IMR-90 (cell line): Measurements from ENCODE around the gene UNC5B. TPM values are rescaled to one million over a fixed set of nuclear protein-coding genes. Genes with fewer than 3 reads are reported as not detected.

Source experiments
- ATAC-seq: fragments of 200-7000 bp; cut with Tn5 transposase; 2 replicates; pipeline ENCODE4 v1.9.1; 2020; ENCODE audit warnings: low read depth, mild to moderate bottlenecking, moderate library complexity
- BruUV-seq: library from RNA; stranded (reverse); fragments of 400-500 nt; replicated peaks from 2 replicates; lab custom pipeline; 2021; lab: Mats Ljungman, UMichigan
- CTCF ChIA-PET: fragments of 300-600 bp; formaldehyde crosslinking; extraction: SDS; loops from one replicate; lab custom pipeline; 2021; ENCODE audit warnings: antibody characterized with exemption; lab: Yijun Ruan, JAX
- POLR2A ChIA-PET: fragments of 300-600 bp; sonication (Branson Sonifier 250); formaldehyde crosslinking; loops from one replicate; lab custom pipeline; 2022; ENCODE audit warnings: antibody characterized with exemption; ENCODE audit not compliant: unreplicated experiment; lab: Charles Lee
- DNase-seq: peaks from one replicate; pipeline ENCODE4 v3.0.0; 2013
- H2AFZ ChIP-seq: replicated peaks from 2 replicates; pipeline ENCODE3; 2013; ENCODE audit warnings: low read length, mild to moderate bottlenecking; ENCODE audit not compliant: poor library complexity
- H2AK5ac ChIP-seq: 2 replicates; pipeline ENCODE4 v1.6.1; 2013; ENCODE audit warnings: low read depth, low read length, inconsistent platforms
- H2AK9ac ChIP-seq: replicated peaks from 2 replicates; pipeline ENCODE3; 2013; ENCODE audit warnings: mild to moderate bottlenecking, low read depth, low read length, moderate library complexity; ENCODE audit not compliant: poor library complexity
- H2BK120ac ChIP-seq: 2 replicates; pipeline ENCODE4 v1.6.1; 2013; ENCODE audit warnings: low read depth, low read length, inconsistent platforms
- H2BK15ac ChIP-seq: 3 replicates; pipeline ENCODE4 v1.6.1; 2013; ENCODE audit warnings: low read depth, low read length, inconsistent platforms
- H2BK20ac ChIP-seq: 2 replicates; pipeline ENCODE4 v1.6.1; 2013; ENCODE audit warnings: low read depth, mild to moderate bottlenecking, inconsistent platforms, low read length, moderate library complexity
- H2BK5ac ChIP-seq: 2 replicates; pipeline ENCODE4 v1.6.1; 2013; ENCODE audit warnings: mild to moderate bottlenecking, low read depth, low read length, inconsistent platforms; ENCODE audit not compliant: poor library complexity, severe bottlenecking
- H3K14ac ChIP-seq: replicated peaks from 2 replicates; pipeline ENCODE4 v1.6.1; 2013; ENCODE audit warnings: low read depth, low read length, inconsistent platforms
- H3K18ac ChIP-seq: 2 replicates; pipeline ENCODE4 v1.6.1; 2013; ENCODE audit warnings: low read depth, low read length, control low read depth
- H3K23ac ChIP-seq: 2 replicates; pipeline ENCODE4 v1.6.1; 2013; ENCODE audit warnings: low read depth, low read length, inconsistent platforms
- H3K27ac ChIP-seq: 2 replicates; pipeline ENCODE4 v1.5.1; 2013; ENCODE audit warnings: mild to moderate bottlenecking, control low read depth, low read length; ENCODE audit not compliant: insufficient read depth
- H3K27me3 ChIP-seq: 2 replicates; pipeline ENCODE4 v1.6.1; 2013; ENCODE audit warnings: low read length; ENCODE audit not compliant: control insufficient read depth, insufficient read depth
- H3K36me3 ChIP-seq: 2 replicates; pipeline ENCODE4 v1.6.1; 2013; ENCODE audit warnings: low read length, mixed read lengths; ENCODE audit not compliant: control insufficient read depth, insufficient read depth
- H3K4ac ChIP-seq: 2 replicates; pipeline ENCODE4 v1.6.1; 2013; ENCODE audit warnings: low read depth, low read length, inconsistent platforms
- H3K4me1 ChIP-seq: 2 replicates; pipeline ENCODE4 v1.6.1; 2013; ENCODE audit warnings: low read length, mixed read lengths; ENCODE audit not compliant: control insufficient read depth, insufficient read depth
- H3K4me2 ChIP-seq: 2 replicates; pipeline ENCODE4 v1.6.1; 2013; ENCODE audit warnings: low read depth, mild to moderate bottlenecking, control low read depth, low read length, moderate library complexity
- H3K4me3 ChIP-seq: 2 replicates; pipeline ENCODE4 v1.5.1; 2013; ENCODE audit warnings: low read depth, mild to moderate bottlenecking, control low read depth, low read length, moderate library complexity; ENCODE audit not compliant: insufficient read depth
- H3K56ac ChIP-seq: 2 replicates; pipeline ENCODE4 v1.6.1; 2013; ENCODE audit warnings: low read length, inconsistent platforms; ENCODE audit not compliant: insufficient read depth; ENCODE audit errors: extremely low read depth
- H3K79me1 ChIP-seq, 2 experiments: 2 replicates each; pipeline ENCODE4 v1.6.1; 2013; ENCODE audit warnings: low read length in 2 of 2, inconsistent platforms in 1 of 2, low read depth in 1 of 2
- H3K9ac ChIP-seq: 2 replicates; pipeline ENCODE4 v1.6.1; 2013; ENCODE audit warnings: low read depth, low read length, control low read depth
- H3K9me1 ChIP-seq: 2 replicates; pipeline ENCODE4 v1.6.1; 2013; ENCODE audit warnings: low read length, inconsistent platforms; ENCODE audit not compliant: insufficient read depth
- H3K9me3 ChIP-seq: 2 replicates; pipeline ENCODE4 v1.6.1; 2013; ENCODE audit warnings: low read length; ENCODE audit not compliant: control insufficient read depth, insufficient read depth
- H4K20me1 ChIP-seq: 2 replicates; pipeline ENCODE4 v1.6.1; 2013; ENCODE audit warnings: low read length, inconsistent platforms; ENCODE audit not compliant: insufficient read depth
- H4K5ac ChIP-seq: 2 replicates; pipeline ENCODE4 v1.6.1; 2013; ENCODE audit warnings: mild to moderate bottlenecking, low read depth, low read length, control low read depth
- H4K8ac ChIP-seq, 2 experiments: 2 replicates each; pipeline ENCODE4 v1.6.1; 2013; ENCODE audit warnings: low read depth in 2 of 2, low read length in 2 of 2, control low read depth in 1 of 2, inconsistent platforms in 1 of 2
- H4K91ac ChIP-seq: 2 replicates; pipeline ENCODE4 v1.6.1; 2013; ENCODE audit warnings: low read depth, low read length, inconsistent platforms; ENCODE audit not compliant: insufficient read depth
- BHLHE40 ChIP-seq: fragments of 150-350 bp; IDR thresholded peaks from 2 replicates; pipeline ENCODE4 v1.6.1; 2016; ENCODE audit warnings: mild to moderate bottlenecking, low read depth, low read length
- CEBPB ChIP-seq: IDR thresholded peaks from 2 replicates; pipeline ENCODE4 v1.6.1; 2012; ENCODE audit warnings: low read depth, low read length, improper control_type of control experiment
- CHD1 ChIP-seq: IDR thresholded peaks from 2 replicates; pipeline ENCODE4 v1.6.1; 2012; ENCODE audit warnings: low read depth, low read length, improper control_type of control experiment
- FOS ChIP-seq: fragments of 150-350 bp; IDR thresholded peaks from 2 replicates; pipeline ENCODE4 v1.6.1; 2016; ENCODE audit warnings: low read depth, low read length
- MAZ ChIP-seq: IDR thresholded peaks from 2 replicates; pipeline ENCODE4 v1.6.1; 2012; ENCODE audit warnings: low read depth, mild to moderate bottlenecking, low read length, improper control_type of control experiment, moderate library complexity, borderline replicate concordance
- MXI1 ChIP-seq: IDR thresholded peaks from 2 replicates; pipeline ENCODE4 v1.6.1; 2012; ENCODE audit warnings: low read depth, mild to moderate bottlenecking, low read length, moderate library complexity, borderline replicate concordance
- NFE2L2 ChIP-seq: fragments of 150-350 bp; IDR thresholded peaks from 2 replicates; pipeline ENCODE4 v1.6.1; 2016; ENCODE audit warnings: low read depth, mild to moderate bottlenecking, low read length
- RCOR1 ChIP-seq: IDR thresholded peaks from 2 replicates; pipeline ENCODE4 v1.6.1; 2012; ENCODE audit warnings: mild to moderate bottlenecking, low read length, improper control_type of control experiment; ENCODE audit not compliant: insufficient replicate concordance
- SMC3 ChIP-seq: fragments of 150-350 bp; IDR thresholded peaks from 2 replicates; pipeline ENCODE4 v1.6.1; 2016; ENCODE audit warnings: low read depth, mild to moderate bottlenecking, antibody characterized with exemption, low read length, moderate library complexity
- WGBS, 2 experiments: methylation state at CpG; one replicate each; pipeline versions ENCODE4 v1.1.5 to v1.1.7; 2013; ENCODE audit warnings: missing lambda C conversion rate in 2 of 2; ENCODE audit not compliant: insufficient read length in 1 of 2; ENCODE audit errors: extremely low coverage in 2 of 2; 5-methylcytosine and 5-hydroxymethylcytosine counted together
- dilution Hi-C: fragments of 300-500 bp; cut with HindIII; formaldehyde crosslinking; loops from one replicate; pipeline ENCODE4 v1.14.3; 2018; ENCODE audit warnings: low sequenced_read_pairs; ENCODE audit not compliant: unreplicated experiment
- in situ Hi-C: fragments of 300-500 bp; cut with MboI; formaldehyde crosslinking; loops from 3 replicates; pipeline ENCODE4 v1.14.3; 2019; ENCODE audit warnings: low sequenced_read_pairs, inconsistent platforms, mixed read lengths
- intact Hi-C: fragments of 100-400 bp; cut with micrococcal nuclease; formaldehyde crosslinking; loops from 2 replicates; pipeline ENCODE4 v1.10.0; 2022
- polyA plus RNA-seq, 3 experiments: library from polyadenylated mRNA; depleted of rRNA; stranded (reverse); fragments of >200 nt; gene quantifications; 2 replicates each; pipeline ENCODE4 v1.2.3, GENCODE V29; 2012; ENCODE audit warnings: low replicate concordance in 1 of 3
- total RNA-seq: library from RNA; depleted of rRNA; stranded (reverse); fragments of >200 nt; gene quantifications from 2 replicates; pipeline ENCODE4 v1.2.3, GENCODE V29; 2012
- TF ChIP-seq, protein P1 (sequence below): conservative IDR thresholded peaks from 2 replicates; pipeline ENCODE4 v1.5.1; 2012; ENCODE audit warnings: mild to moderate bottlenecking, low read depth, low read length, improper control_type of control experiment

The UNC5B gene
- total and polyA plus RNA-seq, 2 of the 4 experiments (the other 2 are of a cell fraction), result 1.6 to 4.2 TPM

DNA sequence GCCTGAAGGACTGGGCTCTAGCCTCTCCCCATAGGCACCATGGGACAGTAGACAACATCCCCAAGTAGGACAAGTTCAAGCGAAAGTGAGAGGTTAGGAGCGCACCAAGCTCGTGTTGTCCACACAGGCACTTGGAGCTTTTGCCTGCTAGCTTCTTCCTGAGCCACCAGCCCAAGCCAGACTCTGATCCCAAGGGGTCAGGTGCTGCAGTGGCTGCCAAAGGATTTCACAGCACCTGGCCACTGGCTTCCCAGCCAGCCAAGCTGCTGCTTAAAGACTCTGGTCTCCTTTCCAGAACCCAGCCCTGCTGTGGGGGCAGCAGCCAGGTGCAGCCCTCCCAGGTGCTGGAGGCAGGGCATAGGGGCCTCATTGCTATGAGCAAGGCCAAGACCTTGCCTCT, 33.0 kb upstream of the UNC5B start:
- no TSS peak for BruUV-seq

More for the DNA sequence above, 33.0 kb upstream of the UNC5B start:
- Histone ChIP-seq H3K27me3 (peaks cover 46% of the 10 kb centered on the region), H3K9me1 (no peaks in the 10 kb centered on the region), H2AK5ac (no peak overlapping the region), H4K20me1 (no peaks in the 10 kb centered on the region), H3K4ac (no peak overlapping the region), H3K9me3 (no peaks in the 10 kb centered on the region), H3K79me1 (no peaks in the 10 kb centered on the region), H3K4me2 (no peak overlapping the region), H3K4me3 (no peak overlapping the region), H3K18ac (no peak overlapping the region), H4K8ac (no peak overlapping the region), H2BK120ac (no peak overlapping the region), H4K91ac (no peak overlapping the region), H3K4me1 (no peaks in the 10 kb centered on the region), H2BK5ac (no peak overlapping the region), H4K5ac (no peak overlapping the region), H3K23ac (no peak overlapping the region), H3K27ac (no peak overlapping the region), H2BK20ac (no peak overlapping the region), H2BK15ac (no peak overlapping the region), H2AK9ac (no peak overlapping the region), H3K9ac (no peak overlapping the region), H3K56ac (no peak overlapping the region), H2AFZ (no peak overlapping the region), H3K36me3 (no peaks in the 10 kb centered on the region), H3K14ac (no peak overlapping the region)
- dilution Hi-C loops, result no loop called here
- ATAC-seq (no peak), DNase-seq (no peak)
- CTCF ChIA-PET, result no interaction called here
- no peak for TF ChIP-seq BHLHE40
- TF ChIP-seq MXI1, result no peak
- TF ChIP-seq, protein P1, sequence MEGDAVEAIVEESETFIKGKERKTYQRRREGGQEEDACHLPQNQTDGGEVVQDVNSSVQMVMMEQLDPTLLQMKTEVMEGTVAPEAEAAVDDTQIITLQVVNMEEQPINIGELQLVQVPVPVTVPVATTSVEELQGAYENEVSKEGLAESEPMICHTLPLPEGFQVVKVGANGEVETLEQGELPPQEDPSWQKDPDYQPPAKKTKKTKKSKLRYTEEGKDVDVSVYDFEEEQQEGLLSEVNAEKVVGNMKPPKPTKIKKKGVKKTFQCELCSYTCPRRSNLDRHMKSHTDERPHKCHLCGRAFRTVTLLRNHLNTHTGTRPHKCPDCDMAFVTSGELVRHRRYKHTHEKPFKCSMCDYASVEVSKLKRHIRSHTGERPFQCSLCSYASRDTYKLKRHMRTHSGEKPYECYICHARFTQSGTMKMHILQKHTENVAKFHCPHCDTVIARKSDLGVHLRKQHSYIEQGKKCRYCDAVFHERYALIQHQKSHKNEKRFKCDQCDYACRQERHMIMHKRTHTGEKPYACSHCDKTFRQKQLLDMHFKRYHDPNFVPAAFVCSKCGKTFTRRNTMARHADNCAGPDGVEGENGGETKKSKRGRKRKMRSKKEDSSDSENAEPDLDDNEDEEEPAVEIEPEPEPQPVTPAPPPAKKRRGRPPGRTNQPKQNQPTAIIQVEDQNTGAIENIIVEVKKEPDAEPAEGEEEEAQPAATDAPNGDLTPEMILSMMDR, result no peak
- no peak for TF ChIP-seq CEBPB
- no peak for TF ChIP-seq SMC3
- no peak for TF ChIP-seq FOS
- no peak for TF ChIP-seq CHD1
- TF ChIP-seq RCOR1, result no peak
- no peak for TF ChIP-seq NFE2L2
- TF ChIP-seq MAZ, result no peak
- POLR2A ChIA-PET, result no interaction called here
- in situ Hi-C loops, result no loop called here
- intact Hi-C loops, result no loop called here
- 82% methylated on average over 3 of the region's 3 CpGs; no CpG with 5 or more reads in 1 of the 2 experiments for WGBS, 2 experiments
